Caki2 (cell line): Measurements from ENCODE around the gene TUBG2. TPM values are rescaled to one million over a fixed set of nuclear protein-coding genes. Genes with fewer than 3 reads are reported as not detected.

Experiments
- DNase-seq: peaks from one replicate; pipeline ENCODE4 v3.0.0-alpha.2; 2015; ENCODE audit warnings: low read depth
- in situ Hi-C: cut with HindIII; loops from 2 replicates; pipeline ENCODE4 v1.10.0; 2016; ENCODE audit warnings: low sequenced_read_pairs, low pct_unique_long_range_greater_than_20kb, mixed read lengths
- total RNA-seq: library from RNA; depleted of rRNA; stranded (reverse); fragments of >200 nt; shearing (Covaris generic); gene quantifications from 2 replicates; pipeline ENCODE4 v1.2.3, GENCODE V29; 2014; ENCODE audit warnings: low replicate concordance

Gene TUBG2
- total RNA-seq, 1 experiment from 2014 or later: 6.7 TPM

DNA sequence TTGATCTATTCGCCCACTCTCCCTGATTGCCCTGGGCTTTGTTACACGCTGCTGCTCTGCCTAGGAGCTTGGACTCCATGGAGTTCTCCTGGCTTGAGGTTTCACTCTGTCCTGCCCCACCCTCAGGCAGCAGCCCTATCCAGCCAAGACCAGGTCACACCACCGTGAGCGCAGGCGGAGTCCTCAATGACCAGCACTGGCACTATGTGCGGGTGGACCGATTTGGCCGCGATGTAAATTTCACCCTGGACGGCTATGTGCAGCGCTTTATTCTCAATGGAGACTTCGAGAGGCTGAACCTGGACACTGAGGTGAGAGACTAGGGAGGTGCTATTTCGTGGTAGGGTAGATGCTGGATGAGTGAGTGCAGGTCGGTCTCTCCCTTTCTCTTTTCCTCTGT, 26.7 kb downstream of the TUBG2 start:
- no peak for DNase-seq
- in situ Hi-C loops: no loop called here

DNA sequence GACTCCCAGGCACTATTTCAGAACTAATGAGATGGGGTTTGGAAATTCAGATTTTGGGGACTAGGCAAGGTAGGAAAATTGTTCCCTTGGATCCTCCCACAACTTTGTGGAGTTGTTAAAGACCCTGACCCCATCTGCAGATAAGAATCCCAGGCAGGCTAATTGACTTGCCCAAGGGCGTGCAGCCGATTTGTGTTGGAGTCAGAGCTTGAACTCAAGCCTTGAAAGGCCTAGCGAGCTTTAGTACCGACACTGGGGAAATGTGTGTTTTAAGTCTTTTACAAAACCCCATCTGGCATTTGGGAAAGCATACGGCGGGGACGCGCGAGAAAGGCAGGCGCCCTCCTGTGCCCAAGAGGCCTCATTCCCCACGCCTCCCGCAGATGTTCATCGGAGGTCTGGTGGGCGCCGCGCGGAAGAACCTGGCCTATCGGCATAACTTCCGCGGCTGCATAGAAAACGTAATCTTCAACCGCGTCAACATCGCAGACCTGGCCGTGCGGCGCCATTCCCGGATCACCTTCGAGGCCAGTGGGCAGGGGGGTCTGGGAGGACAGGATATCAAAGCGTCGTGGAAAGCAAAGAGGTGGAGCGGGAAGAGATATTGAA, 27.5 kb downstream of the TUBG2 start:
- in situ Hi-C loops: no loop called here
- no peak for DNase-seq

- DNase-seq: no peak
- in situ Hi-C loops: no loop called here
Observed at GRCh38 chr17:42687707-42688320, 28.7 kb downstream of the TUBG2 start.

GRCh38 chr17:42690596-42690995, 31.5 kb downstream of the TUBG2 start:
- no peak for DNase-seq
- in situ Hi-C loops: no loop called here

- in situ Hi-C loops: no loop called here
- DNase-seq: no peak
Observed at GRCh38 chr17:42691021-42691545, 32.0 kb downstream of the TUBG2 start.

DNA sequence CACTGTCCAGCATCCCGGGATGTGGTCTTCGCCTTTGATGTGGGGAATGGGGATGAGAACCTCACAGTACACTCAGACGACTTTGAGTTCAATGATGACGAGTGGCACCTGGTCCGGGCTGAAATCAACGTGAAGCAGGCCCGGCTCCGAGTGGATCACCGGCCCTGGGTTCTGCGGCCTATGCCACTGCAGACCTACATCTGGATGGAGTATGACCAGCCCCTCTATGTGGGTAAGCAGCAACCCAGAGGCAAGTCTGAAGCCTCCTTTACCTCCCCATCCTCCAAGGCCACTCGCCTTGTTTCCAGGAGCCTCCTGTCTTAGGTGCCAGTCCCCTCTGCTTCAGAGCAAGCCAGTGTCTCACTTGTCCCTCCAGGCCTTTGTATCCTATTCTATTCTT, 33.4 kb downstream of the TUBG2 start:
- in situ Hi-C loops: no loop called here
- no peak for DNase-seq

DNA sequence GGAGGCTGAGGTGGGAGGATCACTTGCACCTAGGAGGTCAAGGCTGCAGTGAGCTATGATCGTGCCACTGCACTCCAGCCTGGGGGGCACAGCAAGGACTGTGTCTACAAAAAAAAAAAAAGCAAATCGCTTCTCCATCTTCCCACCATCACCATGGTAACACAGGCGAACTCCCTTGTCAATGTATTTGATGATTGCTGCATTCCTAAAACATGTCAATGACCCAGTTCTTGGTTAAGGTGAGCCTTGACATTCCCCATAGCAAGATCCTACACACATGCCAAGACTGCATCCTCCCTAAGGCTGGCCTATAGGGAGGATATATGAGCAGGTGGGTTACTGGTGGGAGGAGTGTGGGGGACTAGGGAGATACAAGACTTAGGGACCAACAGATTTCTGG, 35.4 kb downstream of the TUBG2 start:
- no peak for DNase-seq
- in situ Hi-C loops: no loop called here

- DNase-seq: no peak
- in situ Hi-C loops: no loop called here
Observed at GRCh38 chr17:42695500-42695899, 36.4 kb downstream of the TUBG2 start.

GRCh38 chr17:42697108-42697811, 38.2 kb downstream of the TUBG2 start:
- DNase-seq: no peak
- in situ Hi-C loops: no loop called here

DNA sequence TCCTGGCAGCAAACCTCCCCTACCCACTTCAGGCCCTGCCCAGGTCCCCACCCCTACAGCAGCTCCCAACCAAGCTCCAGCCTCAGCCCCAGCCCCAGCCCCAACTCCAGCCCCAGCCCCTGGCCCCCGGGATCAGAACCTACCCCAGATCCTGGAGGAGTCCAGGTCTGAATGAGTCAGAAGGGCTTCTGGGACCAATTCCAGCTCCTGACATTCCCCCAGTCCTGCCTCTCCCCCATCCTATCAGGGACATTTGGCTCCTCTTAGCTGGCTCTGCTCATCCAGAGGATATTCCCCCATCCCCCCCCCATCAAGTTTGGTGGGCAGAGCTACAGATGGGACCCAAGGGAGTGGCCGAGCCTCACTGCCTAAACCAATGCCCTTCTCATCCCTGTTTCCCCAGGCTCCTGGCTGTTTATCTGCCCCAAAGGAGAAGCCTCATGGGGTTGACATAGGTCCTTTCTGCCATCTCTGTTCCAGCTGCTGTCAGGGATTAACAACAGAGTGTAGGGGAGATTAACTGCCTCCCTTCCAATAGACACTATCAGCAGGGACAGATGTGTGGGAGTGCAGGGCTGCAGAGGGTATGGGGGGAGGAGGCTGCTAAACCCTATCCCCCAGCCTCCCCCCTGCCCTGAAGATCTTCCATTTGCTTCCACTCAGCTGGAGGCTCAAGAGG, 39.8 kb downstream of the TUBG2 start:
- in situ Hi-C loops: no loop called here
- no peak for DNase-seq

- in situ Hi-C loops: no loop called here
- DNase-seq: no peak
Observed at GRCh38 chr17:42699415-42699740, 40.3 kb downstream of the TUBG2 start.

DNA sequence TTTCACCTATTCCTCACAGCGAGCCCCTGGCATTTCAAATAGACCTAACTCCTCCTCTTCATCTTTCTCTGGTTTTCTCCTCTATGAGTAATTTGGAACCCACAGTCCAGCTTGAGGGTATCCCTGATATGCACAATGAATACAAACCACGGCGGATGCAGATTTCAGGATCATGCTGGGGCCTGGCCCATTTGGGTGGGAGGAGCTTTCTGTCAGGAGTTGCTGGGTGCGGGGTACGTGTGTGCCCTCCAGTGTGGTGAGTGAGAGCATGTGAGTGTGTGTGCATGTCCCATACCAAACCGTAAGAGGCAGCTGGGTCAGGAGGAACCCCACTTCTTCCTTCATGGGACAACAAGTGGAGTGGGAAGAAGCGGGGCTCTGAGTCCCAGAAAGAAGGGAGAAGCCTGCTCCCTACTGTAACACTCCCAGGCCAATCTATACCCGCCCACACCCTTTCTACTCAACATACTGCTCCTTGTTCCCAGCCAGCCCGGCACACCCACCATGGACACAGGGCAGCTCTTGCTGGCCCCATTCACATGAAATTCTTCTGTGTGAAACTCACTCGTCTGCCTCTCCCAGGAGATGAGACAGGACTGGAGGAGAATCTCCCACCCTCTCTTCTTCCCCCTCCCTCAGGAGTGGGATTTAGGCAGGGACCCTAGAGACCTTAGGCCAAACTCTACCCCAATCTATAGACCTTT, 41.7 kb downstream of the TUBG2 start:
- in situ Hi-C loops: no loop called here
- no peak for DNase-seq

DNA sequence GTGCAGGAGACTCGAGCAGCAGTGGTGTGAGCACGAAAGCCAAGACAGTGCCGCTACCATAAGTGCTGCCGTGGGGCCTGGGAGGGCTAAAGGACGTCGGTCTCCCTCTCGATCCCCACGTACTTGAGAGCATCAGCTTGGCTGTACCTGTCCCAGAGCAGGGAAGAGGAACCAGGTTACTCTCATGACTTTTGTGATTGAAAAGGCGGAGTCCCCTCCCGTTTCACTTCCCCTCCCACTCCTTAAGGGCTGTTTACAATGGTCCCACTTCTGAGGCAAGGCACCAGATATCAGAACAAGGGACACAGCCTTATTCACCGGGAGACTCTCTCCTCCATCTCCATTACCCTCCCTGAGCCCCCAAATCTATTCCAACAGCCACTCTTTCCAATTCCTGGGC, 43.4 kb downstream of the TUBG2 start:
- in situ Hi-C loops: no loop called here

DNA sequence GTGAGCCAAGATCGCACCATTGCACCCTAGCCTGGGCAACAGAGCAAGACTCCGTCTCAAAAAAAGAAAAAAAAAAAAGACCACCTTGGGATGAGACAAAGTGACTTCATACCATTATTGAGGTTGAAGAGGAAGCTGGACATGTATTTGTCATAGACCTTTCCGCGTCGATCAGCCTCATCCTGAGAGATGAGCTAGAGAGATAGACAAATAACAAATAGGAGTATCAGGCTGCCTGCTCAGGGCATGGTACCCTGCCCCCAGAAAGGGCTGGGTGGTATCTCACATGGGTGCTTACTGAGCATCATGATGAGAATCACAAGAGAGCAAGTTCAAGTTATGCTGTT, 45.4 kb downstream of the TUBG2 start:
- no peak for DNase-seq
- in situ Hi-C loops: no loop called here

More for the DNA sequence above, 43.4 kb downstream of the TUBG2 start:
- no peak for DNase-seq

DNA sequence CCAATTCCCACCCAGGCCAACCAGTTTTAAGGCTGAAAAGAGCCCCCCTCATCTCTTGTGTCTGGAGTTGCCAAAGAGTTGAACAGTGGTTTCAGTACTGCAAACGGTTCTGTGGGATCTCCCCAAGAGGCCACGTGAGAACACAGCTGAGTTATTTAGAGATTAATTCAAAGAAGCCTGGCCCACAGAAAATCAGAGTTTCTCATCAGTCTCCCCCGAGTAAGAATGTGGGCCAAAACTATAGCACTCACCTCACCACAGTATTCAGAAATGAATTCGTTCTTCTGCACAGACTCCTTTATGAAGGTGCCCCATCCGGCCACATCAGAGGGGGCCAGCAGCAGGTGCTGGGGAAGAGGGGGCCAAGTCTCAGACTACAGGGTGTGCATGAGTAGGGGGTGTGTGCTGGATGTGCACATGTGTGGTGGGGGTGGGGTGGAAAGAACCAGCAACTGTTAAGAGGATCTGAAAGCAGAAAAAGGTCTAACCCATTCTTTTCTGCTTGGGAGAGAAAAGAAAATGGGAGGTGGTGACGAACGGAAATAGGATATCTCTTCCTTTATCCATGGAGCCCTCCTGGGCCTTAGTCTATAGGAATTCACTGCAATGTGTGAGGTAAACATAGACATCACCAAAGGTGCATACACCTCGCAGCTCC, 45.9 kb downstream of the TUBG2 start:
- DNase-seq: no peak
- in situ Hi-C loops: no loop called here

- in situ Hi-C loops: no loop called here
- no peak for DNase-seq
Observed at GRCh38 chr17:42706732-42707131, 47.6 kb downstream of the TUBG2 start.

DNA sequence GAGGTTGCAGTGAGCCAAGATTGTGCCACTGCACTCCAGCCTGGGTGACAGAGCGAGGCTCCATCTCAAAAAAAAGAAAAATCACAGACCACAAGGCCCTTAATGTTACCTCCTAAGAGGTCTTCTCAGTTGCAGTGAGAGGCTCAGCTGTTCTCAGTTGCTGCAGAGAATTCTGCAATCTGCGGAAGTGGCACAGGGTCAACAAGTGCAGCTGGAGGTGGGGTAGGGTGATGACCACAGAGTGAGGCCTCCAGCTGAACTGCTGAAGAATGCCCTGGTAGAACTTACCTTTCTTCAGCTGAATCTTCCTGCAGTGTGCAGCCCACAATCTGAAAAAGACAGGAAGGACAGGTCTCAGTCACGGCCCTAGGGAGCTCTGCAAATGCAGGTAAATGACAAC, 49.5 kb downstream of the TUBG2 start:
- DNase-seq: no peak
- in situ Hi-C loops: no loop called here

GRCh38 chr17:42709561-42709960, 50.5 kb downstream of the TUBG2 start:
- in situ Hi-C loops: no loop called here
- no peak for DNase-seq
